ENCODE results near the gene PCDH18. TPM values are rescaled to one million over a fixed set of nuclear protein-coding genes. Genes with fewer than 3 reads are reported as not detected.
"Not testable (repeated sequence)": the region's sequence is repeated elsewhere in the genome, so short reads cannot be mapped to it uniquely, and the experiment has no call there.

The PCDH18 gene
- total RNA-seq, 4 donors from 2014 or later: 2.1 to 22.4 (median 11.5) TPM

DNA sequence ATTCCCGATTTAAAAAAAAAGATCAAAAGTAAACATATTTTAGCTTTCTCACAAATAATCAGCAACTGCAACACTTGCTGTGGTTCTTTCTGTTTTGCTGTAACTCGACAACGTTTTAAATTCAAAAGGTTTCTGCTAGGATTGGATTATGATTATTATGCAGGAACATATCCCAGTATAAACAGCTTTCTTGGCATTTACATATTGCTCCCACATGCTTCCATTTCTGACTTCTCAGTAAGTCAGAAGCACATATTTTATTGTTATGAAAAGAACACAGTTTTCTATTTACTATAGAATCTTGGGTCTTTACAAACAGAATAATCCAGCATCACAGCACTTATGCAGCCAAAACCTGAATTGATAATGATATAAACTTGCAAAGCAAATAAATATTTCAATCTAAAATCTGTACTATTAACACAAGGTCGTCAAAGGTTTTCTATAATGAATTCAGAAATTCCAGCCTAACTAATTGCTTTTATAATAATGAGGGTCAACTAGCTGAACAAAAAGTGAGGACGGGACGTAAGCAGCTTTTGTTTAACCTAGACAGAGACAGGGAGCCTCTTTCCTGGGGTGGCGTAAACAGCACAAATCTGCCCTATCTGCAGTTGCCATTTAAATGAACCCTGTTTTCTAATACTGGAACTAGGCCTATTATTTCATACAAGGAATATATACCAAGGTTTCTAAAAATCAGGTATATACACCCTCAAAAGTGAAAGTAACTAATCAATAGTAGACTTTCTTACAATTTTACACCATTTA is 9.8 kb upstream of the PCDH18 start:
- Histone ChIP-seq H3K9me3 (no peaks in the 10 kb centered on the region), H3K4me3 (peak overlapping the region in 3 of 4 donors; percentile 0 to 21 (median 15)), H3K36me3 (no peaks in the 10 kb centered on the region), H3K27ac (peak overlapping the region; percentile 17 to 68 (median 44)), H3K27me3 (no peaks in the 10 kb centered on the region), H3K4me1 (peaks cover 0 to 10% (median 2%) of the 10 kb centered on the region in 3 donors)
- WGBS, 2 donors: 37 to 40% methylated on average over 7 of the region's 7 CpGs
- intact Hi-C loops (cut with DNase I): no loop called here
- no peak for DNase-seq
- TF ChIP-seq POLR2A (IDR thresholded peaks at IDR 0.05): no peak
- TF ChIP-seq, protein P1, sequence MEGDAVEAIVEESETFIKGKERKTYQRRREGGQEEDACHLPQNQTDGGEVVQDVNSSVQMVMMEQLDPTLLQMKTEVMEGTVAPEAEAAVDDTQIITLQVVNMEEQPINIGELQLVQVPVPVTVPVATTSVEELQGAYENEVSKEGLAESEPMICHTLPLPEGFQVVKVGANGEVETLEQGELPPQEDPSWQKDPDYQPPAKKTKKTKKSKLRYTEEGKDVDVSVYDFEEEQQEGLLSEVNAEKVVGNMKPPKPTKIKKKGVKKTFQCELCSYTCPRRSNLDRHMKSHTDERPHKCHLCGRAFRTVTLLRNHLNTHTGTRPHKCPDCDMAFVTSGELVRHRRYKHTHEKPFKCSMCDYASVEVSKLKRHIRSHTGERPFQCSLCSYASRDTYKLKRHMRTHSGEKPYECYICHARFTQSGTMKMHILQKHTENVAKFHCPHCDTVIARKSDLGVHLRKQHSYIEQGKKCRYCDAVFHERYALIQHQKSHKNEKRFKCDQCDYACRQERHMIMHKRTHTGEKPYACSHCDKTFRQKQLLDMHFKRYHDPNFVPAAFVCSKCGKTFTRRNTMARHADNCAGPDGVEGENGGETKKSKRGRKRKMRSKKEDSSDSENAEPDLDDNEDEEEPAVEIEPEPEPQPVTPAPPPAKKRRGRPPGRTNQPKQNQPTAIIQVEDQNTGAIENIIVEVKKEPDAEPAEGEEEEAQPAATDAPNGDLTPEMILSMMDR (IDR thresholded peaks at IDR 0.05): no peak

DNA sequence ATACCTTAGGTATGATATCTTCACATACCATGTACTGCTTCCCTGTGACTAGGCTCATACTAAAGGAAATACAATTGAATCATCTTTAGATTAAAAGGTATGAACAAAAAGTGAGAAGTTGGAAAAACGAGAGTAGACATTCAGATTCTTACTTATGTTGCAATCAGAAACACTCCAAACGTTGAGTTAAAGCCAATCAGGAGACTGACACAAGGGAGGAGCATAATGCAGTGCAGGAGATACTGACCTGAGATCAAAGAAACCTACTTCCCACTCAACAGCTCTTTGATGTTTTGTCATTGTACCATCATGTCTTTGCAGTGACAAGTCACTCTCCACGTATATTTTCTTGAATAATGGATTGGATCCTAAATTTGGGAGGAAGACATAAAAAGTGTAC is 8.9 kb upstream of the PCDH18 start:
- Histone ChIP-seq H3K9me3 (no peaks in the 10 kb centered on the region), H3K4me3 (no peak overlapping the region), H3K4me1 (peaks cover 0 to 10% (median 2%) of the 10 kb centered on the region in 3 donors), H3K27ac (peak overlapping the region in 1 of 4 donors; percentile 58), H3K36me3 (no peaks in the 10 kb centered on the region), H3K27me3 (no peaks in the 10 kb centered on the region)
- TF ChIP-seq POLR2A (IDR thresholded peaks at IDR 0.05): no peak
- TF ChIP-seq, protein P1 (IDR thresholded peaks at IDR 0.05): no peak
- intact Hi-C loops (cut with DNase I): no loop called here
- no peak for DNase-seq
- 17 to 21% methylated on average over 3 of the region's 3 CpGs for WGBS, 2 donors

DNA sequence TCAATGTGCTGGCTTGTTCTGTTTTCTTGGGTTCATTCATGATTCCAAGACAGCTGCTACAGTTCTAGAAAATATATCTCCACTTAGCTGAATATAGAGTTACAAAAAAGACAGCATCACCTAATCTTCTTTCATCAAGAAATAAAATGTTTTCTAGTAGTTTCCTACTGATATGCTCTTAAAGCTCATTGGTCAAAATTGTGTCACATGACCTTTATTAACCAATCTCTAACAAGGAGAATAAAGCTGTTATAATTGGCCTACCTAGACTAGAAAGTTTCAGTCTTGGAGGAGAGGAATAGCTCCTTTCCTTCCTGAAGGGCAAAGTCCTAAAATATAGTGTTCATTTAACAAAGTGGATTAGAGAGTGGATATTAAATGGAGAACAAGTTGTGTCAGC is 8.1 kb upstream of the PCDH18 start:
- no peak for DNase-seq
- intact Hi-C loops (cut with DNase I): no loop called here
- H3K9me3 ChIP-seq: no peaks in the 10 kb centered on the region
- H3K4me3 ChIP-seq: no peak overlapping the region
- no peak overlapping the region for H3K27ac ChIP-seq
- TF ChIP-seq, protein P1 (IDR thresholded peaks at IDR 0.05): no peak
- no peak for TF ChIP-seq POLR2A (IDR thresholded peaks at IDR 0.05)
- no peaks in the 10 kb centered on the region for H3K36me3 ChIP-seq
- H3K4me1 ChIP-seq: peaks cover 0 to 10% (median 2%) of the 10 kb centered on the region in 3 donors
- H3K27me3 ChIP-seq: no peaks in the 10 kb centered on the region

DNA sequence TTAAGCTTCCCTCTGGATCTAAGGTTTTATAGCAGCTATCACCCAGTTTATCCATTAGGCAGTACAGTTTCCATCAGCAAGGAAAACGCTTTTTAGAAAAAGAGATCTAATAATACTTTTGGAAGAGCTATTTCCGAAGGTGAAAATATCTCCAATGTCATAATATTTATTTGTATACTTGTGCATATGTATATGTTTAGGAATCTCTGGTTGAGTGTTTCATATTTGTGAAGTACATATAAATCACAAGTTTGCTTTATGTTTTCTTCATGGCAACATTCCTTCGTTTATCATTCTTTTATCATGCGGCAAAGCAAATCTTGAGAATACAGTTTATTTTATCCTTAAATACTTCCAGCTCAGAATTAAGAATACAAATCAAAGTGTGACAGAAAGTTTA is 6.2 kb upstream of the PCDH18 start:
- Histone ChIP-seq H3K4me3 (no peak overlapping the region), H3K27me3 (no peaks in the 10 kb centered on the region), H3K9me3 (no peaks in the 10 kb centered on the region), H3K4me1 (peaks cover 0 to 5% (median 2%) of the 10 kb centered on the region in 3 donors), H3K27ac (no peak overlapping the region), H3K36me3 (no peaks in the 10 kb centered on the region)
- no peak for TF ChIP-seq POLR2A (IDR thresholded peaks at IDR 0.05)
- TF ChIP-seq, protein P1 (IDR thresholded peaks at IDR 0.05): no peak
- DNase-seq: no peak
- 68 to 76% methylated on average over 4 of the region's 4 CpGs for WGBS, 2 donors
- intact Hi-C loops (cut with DNase I): no loop called here

DNA sequence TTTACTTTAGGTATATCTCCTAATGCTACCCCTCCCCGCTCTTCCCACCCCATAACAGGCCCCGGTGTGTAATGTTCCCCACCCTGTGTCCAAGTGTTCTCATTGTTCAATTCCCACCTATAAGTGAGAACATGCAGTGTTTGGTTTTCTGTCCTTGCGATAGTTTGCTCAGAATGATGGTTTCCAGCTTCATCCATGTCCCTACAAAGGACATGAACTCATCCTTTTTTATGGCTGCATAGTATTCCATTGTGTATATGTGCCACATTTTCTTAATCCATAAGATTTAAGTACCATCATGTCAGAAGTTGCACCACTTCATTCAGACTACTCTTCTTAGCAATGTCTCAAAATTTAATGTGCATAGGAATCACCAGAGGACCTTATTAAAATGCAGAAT is 5.5 kb upstream of the PCDH18 start:
- H3K27ac ChIP-seq; DNase-seq; H3K9me3 ChIP-seq; H3K36me3 ChIP-seq; intact Hi-C loops (cut with DNase I); H3K4me3 ChIP-seq; H3K27me3 ChIP-seq: not testable (repeated sequence)
- 83 to 96% methylated on average over 3 of the region's 3 CpGs for WGBS, 2 donors
- peaks cover 0 to 12% (median 0%) of the 10 kb centered on the region in 3 donors for H3K4me1 ChIP-seq
